K562 (cell line): ENCODE results near the gene TJP2. TPM values are rescaled to one million over a fixed set of nuclear protein-coding genes. Genes with fewer than 3 reads are reported as not detected.
A peak's percentile ranks its signal among the peaks of the same experiment; 100 is the strongest.

Source experiments
- ATAC-seq: fragments of 200-7000 bp; cut with Tn5 transposase; 3 replicates; pipeline ENCODE4 v1.9.1; 2020; ENCODE audit warnings: moderate library complexity
- BruUV-seq: library from RNA; stranded (reverse); fragments of 400-500 nt; replicated peaks from 2 replicates; lab custom pipeline; 2021; lab: Mats Ljungman, UMichigan
- CTCF ChIA-PET: fragments of 300-600 bp; formaldehyde crosslinking; extraction: SDS; loops from one replicate; lab custom pipeline; 2021; ENCODE audit warnings: low intra/inter-chr PET ratio; lab: Yijun Ruan, JAX
- POLR2A ChIA-PET: fragments of 300-600, 350-650 bp; sonication (Branson Sonifier 250); formaldehyde crosslinking; extraction: SDS; loops from one replicate; lab custom pipeline; 2021; ENCODE audit warnings: antibody characterized with exemption, inconsistent platforms; lab: Yijun Ruan, JAX
- DNase-seq, 4 experiments: peaks; one replicate each; pipeline versions ENCODE4 v3.0.0 to v3.0.0-alpha.2; 2011 to 2018; ENCODE audit warnings: low spot score in 3 of 4, mixed read lengths in 3 of 4; ENCODE audit errors: extremely low read depth in 1 of 4
- FAIRE-seq: peaks from 2 replicates; lab custom pipeline; 2011; peaks lifted over from hg19 to GRCh38; lab: Jason Lieb, UNC
- H2AFZ ChIP-seq: 2 replicates; pipeline ENCODE4 v1.6.0; 2011; ENCODE audit warnings: low read depth, low read length, control low read depth, inconsistent platforms
- H3K27ac ChIP-seq: fragments of 200-600 bp; 3 replicates; pipeline ENCODE4 v1.8.0; 2011; ENCODE audit warnings: low read depth, mild to moderate bottlenecking, control low read depth, inconsistent platforms, low read length, moderate library complexity, mixed read lengths; ENCODE audit errors: extremely low read depth
- H3K27me3 ChIP-seq, 2 experiments: fragments of 300-600 bp in 1 of 2; 2 replicates in 1 of 2; 3 replicates in 1 of 2; pipeline versions ENCODE4 v1.6.0 to v1.8.0; 2011; ENCODE audit warnings: inconsistent platforms in 2 of 2, low read length in 2 of 2, mild to moderate bottlenecking in 1 of 2, mixed read lengths in 1 of 2, moderate library complexity in 1 of 2; ENCODE audit not compliant: control insufficient read depth in 2 of 2, insufficient read depth in 2 of 2
- H3K36me3 ChIP-seq: fragments of 300-600 bp; 3 replicates; pipeline ENCODE4 v1.8.0; 2011; ENCODE audit warnings: mild to moderate bottlenecking, low read length, inconsistent platforms; ENCODE audit not compliant: control insufficient read depth, insufficient read depth
- H3K4me1 ChIP-seq, 2 experiments: fragments of 200-600 bp in 1 of 2; replicated peaks in 1 of 2; 2 replicates in 1 of 2; 3 replicates in 1 of 2; pipeline versions ENCODE4 v1.5.1 to v1.8.0; 2011; ENCODE audit warnings: inconsistent platforms in 2 of 2, low read length in 2 of 2, mild to moderate bottlenecking in 1 of 2, mixed read lengths in 1 of 2, moderate library complexity in 1 of 2; ENCODE audit not compliant: control insufficient read depth in 2 of 2, insufficient read depth in 2 of 2
- H3K4me2 ChIP-seq: 2 replicates; pipeline ENCODE4 v1.6.1; 2011; ENCODE audit warnings: low read length, control low read depth, inconsistent platforms, mixed read lengths; ENCODE audit not compliant: insufficient read depth
- H3K4me3 ChIP-seq: fragments of 200-600 bp; sonication (generic), shearing (Covaris generic); 2 replicates; pipeline ENCODE4 v1.5.1; 2016; ENCODE audit warnings: control low read depth, inconsistent platforms
- H3K79me2 ChIP-seq: fragments of 200-600 bp; 3 replicates; pipeline ENCODE4 v1.8.0; 2011; ENCODE audit warnings: low read length, inconsistent platforms; ENCODE audit not compliant: control insufficient read depth, insufficient read depth
- H3K9ac ChIP-seq, 2 experiments: 2 replicates each; pipeline versions ENCODE4 v1.6.0 to v1.6.1; 2011; ENCODE audit warnings: low read depth in 2 of 2, low read length in 2 of 2, control low read depth in 1 of 2, inconsistent platforms in 1 of 2, mild to moderate bottlenecking in 1 of 2, mixed read lengths in 1 of 2; ENCODE audit not compliant: insufficient read depth in 1 of 2
- H3K9me1 ChIP-seq: one replicate; pipeline ENCODE4 v1.6.0; 2011; ENCODE audit warnings: inconsistent platforms, mild to moderate bottlenecking, low read length, moderate library complexity; ENCODE audit not compliant: control insufficient read depth, insufficient read depth
- H3K9me3 ChIP-seq: replicated peaks from 2 replicates; pipeline ENCODE4 v1.5.1; 2011; ENCODE audit warnings: low read depth, low read length, inconsistent platforms; ENCODE audit not compliant: control insufficient read depth, insufficient read depth
- H4K20me1 ChIP-seq: replicated peaks from 2 replicates; pipeline ENCODE4 v1.6.1; 2011; ENCODE audit warnings: low read length, inconsistent platforms, mixed read lengths; ENCODE audit not compliant: control insufficient read depth, insufficient read depth
- ARNT ChIP-seq, 2 experiments: fragments of 450-650 bp; IDR thresholded peaks; 2 replicates each; pipeline ENCODE4 v1.6.1; 2016; ENCODE audit warnings: mild to moderate bottlenecking in 1 of 2
- CREM ChIP-seq: IDR thresholded peaks from 2 replicates; pipeline ENCODE4 v1.6.1; 2014; ENCODE audit warnings: antibody characterized with exemption, low read depth
- DACH1 ChIP-seq: fragments of 450-650 bp; IDR thresholded peaks from 2 replicates; pipeline ENCODE4 v1.6.1; 2018; ENCODE audit not compliant: partially characterized antibody
- EGR1 ChIP-seq: fragments of 450-650 bp; conservative IDR thresholded peaks from 2 replicates; pipeline ENCODE4 v1.6.1; 2017; ENCODE audit warnings: mild to moderate bottlenecking
- FOXM1 ChIP-seq, 2 experiments: fragments of 450-650 bp in 1 of 2; sonication (generic) in 1 of 2; formaldehyde crosslinking in 1 of 2; IDR thresholded peaks; 2 replicates each; pipeline versions ENCODE4 v1.6.1 to v1.9.0; 2017 to 2022; ENCODE audit warnings: low read depth in 2 of 2, mild to moderate bottlenecking in 2 of 2, missing genetic modification reagents in 1 of 2, moderate library complexity in 1 of 2
- HSF4 ChIP-seq: fragments of 250-450 bp; sonication (Bioruptor Pico); IDR thresholded peaks from 2 replicates; pipeline ENCODE4 v2.1.2; 2022; ENCODE audit warnings: mild to moderate bottlenecking, moderate library complexity, borderline replicate concordance
- MEF2A ChIP-seq: IDR thresholded peaks from 2 replicates; pipeline ENCODE4 v1.6.1; 2011; ENCODE audit warnings: low read depth, mild to moderate bottlenecking, low read length, moderate library complexity; ENCODE audit not compliant: control insufficient read depth
- PML ChIP-seq: IDR thresholded peaks from 2 replicates; pipeline ENCODE4 v1.6.1; 2012; ENCODE audit warnings: low read length, inconsistent platforms
- POLR2AphosphoS5 ChIP-seq: IDR thresholded peaks from 2 replicates; pipeline ENCODE4 v1.6.1; 2011; ENCODE audit warnings: mild to moderate bottlenecking, low read depth, low read length, moderate library complexity; ENCODE audit not compliant: control insufficient read depth, insufficient read depth
- SLC30A9 ChIP-seq: fragments of 250-450 bp; sonication (Bioruptor Pico); IDR thresholded peaks from 2 replicates; pipeline ENCODE4 v1.8.0; 2022; ENCODE audit warnings: mild to moderate bottlenecking, moderate library complexity
- TEAD4 ChIP-seq, 2 experiments: sonication (generic) in 1 of 2; formaldehyde crosslinking in 1 of 2; IDR thresholded peaks; 2 replicates each; pipeline versions ENCODE4 v1.6.1 to v1.8.0; 2012 to 2022; ENCODE audit warnings: borderline replicate concordance in 1 of 2, inconsistent platforms in 1 of 2, low read length in 1 of 2, mild to moderate bottlenecking in 1 of 2, missing genetic modification reagents in 1 of 2
- TRIM24 ChIP-seq, 2 experiments: fragments of 450-650 bp; IDR thresholded peaks; 2 replicates each; pipeline ENCODE4 v1.6.1; 2016
- ZNF263 ChIP-seq: sonication (generic); formaldehyde crosslinking; IDR thresholded peaks from 2 replicates; pipeline ENCODE4 v1.8.0; 2022; ENCODE audit warnings: mild to moderate bottlenecking, missing genetic modification reagents, borderline replicate concordance
- ZNF584 ChIP-seq: fragments of 200-800 bp; sonication (Bioruptor generic); IDR thresholded peaks from 2 replicates; pipeline ENCODE4 v1.6.1; 2016; ENCODE audit warnings: low read depth, mild to moderate bottlenecking, missing genetic modification characterization, missing compliant biosample characterization
- WGBS: fragments of 100-300 bp; shearing (Covaris generic); methylation state at CpG from one replicate; pipeline ENCODE4 v1.1.6; 2016; ENCODE audit warnings: low coverage, mixed read lengths; ENCODE audit not compliant: insufficient coverage; ENCODE audit errors: missing lambda C conversion rate; 5-methylcytosine and 5-hydroxymethylcytosine counted together
- in situ Hi-C: fragments of 300-500 bp; cut with MboI; formaldehyde crosslinking; loops from 4 replicates; pipeline ENCODE4 v1.15.0; 2018; ENCODE audit warnings: inconsistent platforms, mixed read lengths
- intact Hi-C: fragments of 100-400 bp; cut with micrococcal nuclease; formaldehyde crosslinking; loops from 2 replicates; pipeline ENCODE4 v1.14.2; 2022
- polyA plus RNA-seq, 8 experiments: library from polyadenylated mRNA; depleted of rRNA in 4 of 8; stranded (reverse) in 5 of 8; unstranded in 3 of 8; fragments of >200 nt; fragmentation: Nextera tagmentation in 2 of 8; fragmentation: Illumina TruSeq in 1 of 8; extraction: Ambion mirVana in 2 of 8; extraction: Trizol in 1 of 8; gene quantifications; 2 replicates each; pipeline versions ENCODE4 v1.2.1 to v1.2.3, GENCODE V29; 2011 to 2014; ENCODE audit warnings: inconsistent platforms in 1 of 8, missing spikeins in 1 of 8
- total RNA-seq, 7 experiments: library from RNA; depleted of rRNA in 6 of 7; stranded (reverse); fragments of >200 nt in 6 of 7; fragmentation: Illumina TruSeq in 2 of 7; extraction: Trizol in 2 of 7; gene quantifications; 2 replicates each; pipeline versions ENCODE4 v1.2.1 to v1.2.3, GENCODE V29; 2011 to 2021; ENCODE audit warnings: low replicate concordance in 1 of 7
- TF ChIP-seq, protein P1 (sequence below): sonication (generic); formaldehyde crosslinking; IDR thresholded peaks from 2 replicates; pipeline ENCODE4 v1.4.0; 2020; ENCODE audit warnings: mild to moderate bottlenecking, missing genetic modification reagents
- TF ChIP-seq, protein P2 (sequence below): fragments of 450-650 bp; formaldehyde crosslinking; IDR thresholded peaks from 2 replicates; pipeline ENCODE4 v1.4.0; 2022; ENCODE audit warnings: mild to moderate bottlenecking, moderate library complexity

Gene TJP2
- total and polyA plus RNA-seq, 9 of the 15 experiments (the other 6 are each of a cell fraction or from before 2014, with no cell fraction given), result 4.0 to 24.1 (median 16.8) TPM

DNA sequence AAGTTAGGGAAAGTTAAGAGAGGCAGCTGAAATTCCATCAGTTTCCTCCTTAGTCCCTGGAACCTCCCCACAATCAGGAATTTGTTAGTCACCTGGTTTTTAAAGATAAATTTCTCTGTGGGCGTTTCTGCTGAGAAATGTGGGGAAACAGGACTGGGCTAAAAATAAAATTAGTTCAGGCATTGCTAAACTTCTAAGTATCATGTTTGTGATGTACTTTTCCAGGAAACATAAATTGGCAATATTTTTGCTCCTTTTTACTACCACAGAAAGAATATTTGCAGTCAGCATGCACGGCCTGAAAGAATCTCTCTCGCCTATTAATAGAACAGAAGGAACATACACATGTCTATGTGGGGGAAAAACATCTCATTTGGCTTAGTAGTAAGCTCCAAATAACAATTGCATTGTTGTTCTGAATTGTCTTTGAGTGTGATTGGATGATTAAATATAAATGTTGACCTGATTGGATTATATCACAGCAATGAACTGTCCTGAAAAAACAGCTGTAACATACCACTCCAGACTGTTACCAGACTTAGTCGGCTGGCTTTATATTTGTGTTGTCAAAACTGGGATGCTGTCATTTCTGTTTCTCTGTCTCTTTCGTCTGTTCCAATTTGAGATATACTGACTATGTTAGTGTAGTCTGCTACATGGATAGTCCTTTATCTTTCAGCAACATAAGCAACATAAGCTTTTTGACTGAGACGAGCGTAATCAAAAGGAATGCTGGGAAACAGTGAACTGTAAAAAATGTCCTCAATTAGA is 12.9 kb downstream of the TJP2 start:
- H3K27me3 ChIP-seq, result no peaks in the 10 kb centered on the region
- 1% methylated on average over 7 of the region's 7 CpGs for WGBS
- ATAC-seq (peak; percentile 83), DNase-seq (peak in 2 of 4 experiments; percentile 59 to 68), FAIRE-seq (peak; percentile 87)
- no TSS peak for BruUV-seq
- no peak overlapping the region for H3K4me3 ChIP-seq
- H3K27ac ChIP-seq, result peak overlapping the region; percentile 55
- intact Hi-C loops (no loop called here), in situ Hi-C loops (no loop called here)
- peak overlapping the region in 1 of 2 experiments; percentile 34; a peak in 2 of 4 replicates for H3K9ac ChIP-seq
- H3K79me2 ChIP-seq, result peaks cover 43% of the 10 kb centered on the region
- H3K4me2 ChIP-seq, result peak overlapping the region; percentile 57
- no peaks in the 10 kb centered on the region for H4K20me1 ChIP-seq
- ChIA-PET POLR2A (interaction anchor here (0.6 to 2.8 kb wide), 10 partner anchors 9 to 50 kb away, joined by 3 to 11 read pairs (median 4); no protein-coding TSS in a partner anchor), CTCF (no interaction called here)
- no peak overlapping the region; the same call in 1 of the 2 replicates for H2AFZ ChIP-seq
- H3K4me1 ChIP-seq, result peaks cover 11 to 42% of the 10 kb centered on the region in 2 experiments
- H3K36me3 ChIP-seq, result peaks cover 2% of the 10 kb centered on the region; the same call in 1 of the 3 replicates
- no peaks in the 10 kb centered on the region for H3K9me1 ChIP-seq
- no peaks in the 10 kb centered on the region for H3K9me3 ChIP-seq
- TF ChIP-seq, protein P1, sequence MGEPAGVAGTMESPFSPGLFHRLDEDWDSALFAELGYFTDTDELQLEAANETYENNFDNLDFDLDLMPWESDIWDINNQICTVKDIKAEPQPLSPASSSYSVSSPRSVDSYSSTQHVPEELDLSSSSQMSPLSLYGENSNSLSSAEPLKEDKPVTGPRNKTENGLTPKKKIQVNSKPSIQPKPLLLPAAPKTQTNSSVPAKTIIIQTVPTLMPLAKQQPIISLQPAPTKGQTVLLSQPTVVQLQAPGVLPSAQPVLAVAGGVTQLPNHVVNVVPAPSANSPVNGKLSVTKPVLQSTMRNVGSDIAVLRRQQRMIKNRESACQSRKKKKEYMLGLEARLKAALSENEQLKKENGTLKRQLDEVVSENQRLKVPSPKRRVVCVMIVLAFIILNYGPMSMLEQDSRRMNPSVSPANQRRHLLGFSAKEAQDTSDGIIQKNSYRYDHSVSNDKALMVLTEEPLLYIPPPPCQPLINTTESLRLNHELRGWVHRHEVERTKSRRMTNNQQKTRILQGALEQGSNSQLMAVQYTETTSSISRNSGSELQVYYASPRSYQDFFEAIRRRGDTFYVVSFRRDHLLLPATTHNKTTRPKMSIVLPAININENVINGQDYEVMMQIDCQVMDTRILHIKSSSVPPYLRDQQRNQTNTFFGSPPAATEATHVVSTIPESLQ, result no peak
- TF ChIP-seq EGR1 (peak; percentile 40), ARNT (IDR thresholded peaks at IDR 0.05) (0 out of 4 replicates have a peak, but pooled peaks of 1 of the 2 experiments have one; percentile 27), ZNF263 (CRISPR knock-in tag) (no peak), HSF4 (CRISPR knock-in tag) (no peak), SLC30A9 (CRISPR knock-in tag) (no peak), ZNF584 (CRISPR knock-in tag) (no peak), DACH1 (peak; percentile 43), TEAD4 (IDR thresholded peaks at IDR 0.05; ENCODE audit: low read length) (peak; percentile 89), TEAD4 (CRISPR knock-in tag; IDR thresholded peaks at IDR 0.05; ENCODE audit: borderline replicate concordance) (no peak), TRIM24 (IDR thresholded peaks at IDR 0.05) (peak in 1 of 2 experiments; percentile 74; a peak in 2 of 4 replicates), PML (peak; percentile 49; the same call in 1 of the 2 replicates), FOXM1 (IDR thresholded peaks at IDR 0.05; ENCODE audit: low read depth) (peak; percentile 57; the same call in 1 of the 2 replicates), FOXM1 (CRISPR knock-in tag; IDR thresholded peaks at IDR 0.05; ENCODE audit: low read depth) (no peak), CREM (0 out of 2 replicates have a peak, but pooled peaks have one; percentile 9), POLR2AphosphoS5 (peak; percentile 39; the same call in 1 of the 2 replicates), MEF2A (peak; percentile 45; the same call in 1 of the 2 replicates)
- TF ChIP-seq, protein P2, sequence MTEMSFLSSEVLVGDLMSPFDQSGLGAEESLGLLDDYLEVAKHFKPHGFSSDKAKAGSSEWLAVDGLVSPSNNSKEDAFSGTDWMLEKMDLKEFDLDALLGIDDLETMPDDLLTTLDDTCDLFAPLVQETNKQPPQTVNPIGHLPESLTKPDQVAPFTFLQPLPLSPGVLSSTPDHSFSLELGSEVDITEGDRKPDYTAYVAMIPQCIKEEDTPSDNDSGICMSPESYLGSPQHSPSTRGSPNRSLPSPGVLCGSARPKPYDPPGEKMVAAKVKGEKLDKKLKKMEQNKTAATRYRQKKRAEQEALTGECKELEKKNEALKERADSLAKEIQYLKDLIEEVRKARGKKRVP, result 0 out of 2 replicates have a peak, but pooled peaks have one; percentile 24
